Smooth muscle cell (in vitro differentiated cells): ENCODE measurements around the gene KBTBD7. TPM values are rescaled to one million over a fixed set of nuclear protein-coding genes. Genes with fewer than 3 reads are reported as not detected.

ENCODE experiments used
- DNase-seq: peaks from one replicate; lab custom pipeline; 2025; ENCODE audit not compliant: unreplicated experiment; lab: John Stamatoyannopoulos, UW
- H2AFZ ChIP-seq: fragments of 200-600 bp; sonication (generic); 2 replicates; pipeline ENCODE4 v1.6.0; 2016; ENCODE audit warnings: antibody characterized with exemption, low read depth, mild to moderate bottlenecking
- H3F3A ChIP-seq: fragments of 200-600 bp; sonication (generic); 2 replicates; pipeline ENCODE4 v1.6.0; 2017; ENCODE audit warnings: antibody characterized with exemption, low read depth
- H3K27ac ChIP-seq: fragments of 200-600 bp; sonication (generic); 2 replicates; pipeline ENCODE4 v1.5.1; 2016; ENCODE audit warnings: low read depth, mild to moderate bottlenecking
- H3K27me3 ChIP-seq: fragments of 200-600 bp; sonication (generic); 2 replicates; pipeline ENCODE4 v1.6.1; 2016; ENCODE audit warnings: low read depth, mild to moderate bottlenecking
- H3K36me3 ChIP-seq: fragments of 200-600 bp; sonication (generic); 2 replicates; pipeline ENCODE4 v1.5.1; 2016; ENCODE audit warnings: low read depth
- H3K4me1 ChIP-seq: fragments of 200-600 bp; sonication (generic); 2 replicates; pipeline ENCODE4 v1.5.1; 2016; ENCODE audit warnings: low read depth
- H3K4me2 ChIP-seq: fragments of 200-600 bp; sonication (generic); 2 replicates; pipeline ENCODE4 v1.6.0; 2016; ENCODE audit warnings: mild to moderate bottlenecking
- H3K4me3 ChIP-seq: fragments of 200-600 bp; sonication (generic); 2 replicates; pipeline ENCODE4 v1.5.1; 2016; ENCODE audit warnings: mild to moderate bottlenecking
- H3K79me2 ChIP-seq: fragments of 200-600 bp; sonication (generic); 2 replicates; pipeline ENCODE4 v1.6.0; 2016; ENCODE audit warnings: low read depth, mild to moderate bottlenecking
- H3K9ac ChIP-seq: fragments of 200-600 bp; sonication (generic); 2 replicates; pipeline ENCODE4 v1.6.0; 2016; ENCODE audit warnings: low read depth
- H3K9me3 ChIP-seq: fragments of 200-600 bp; sonication (generic); replicated peaks from 2 replicates; pipeline ENCODE4 v1.5.1; 2016; ENCODE audit warnings: low read depth
- H4K20me1 ChIP-seq: fragments of 200-600 bp; sonication (generic); 2 replicates; pipeline ENCODE4 v1.6.0; 2016; ENCODE audit warnings: low read depth
- WGBS: methylation state at CpG from one replicate; pipeline ENCODE4 v1.1.7; 2016; ENCODE audit warnings: low lambda C conversion rate; 5-methylcytosine and 5-hydroxymethylcytosine counted together
- polyA plus RNA-seq: library from polyadenylated mRNA; unstranded; fragments of >200 nt; fragmentation: Nextera tagmentation; extraction: Ambion mirVana; gene quantifications from 2 replicates; pipeline ENCODE4 v1.2.1, GENCODE V29; 2016
- total RNA-seq: library from RNA; depleted of rRNA; stranded (reverse); fragments of >200 nt; gene quantifications from 2 replicates; pipeline ENCODE4 v1.2.3, GENCODE V29; 2014
- TF ChIP-seq, protein P1 (sequence below): fragments of 200-600 bp; sonication (generic); IDR thresholded peaks from 2 replicates; pipeline ENCODE4 v1.5.1; 2017; ENCODE audit warnings: borderline replicate concordance, mild to moderate bottlenecking, antibody characterized with exemption; ENCODE audit not compliant: insufficient read depth, poor library complexity, severe bottlenecking

KBTBD7 gene, protein sequence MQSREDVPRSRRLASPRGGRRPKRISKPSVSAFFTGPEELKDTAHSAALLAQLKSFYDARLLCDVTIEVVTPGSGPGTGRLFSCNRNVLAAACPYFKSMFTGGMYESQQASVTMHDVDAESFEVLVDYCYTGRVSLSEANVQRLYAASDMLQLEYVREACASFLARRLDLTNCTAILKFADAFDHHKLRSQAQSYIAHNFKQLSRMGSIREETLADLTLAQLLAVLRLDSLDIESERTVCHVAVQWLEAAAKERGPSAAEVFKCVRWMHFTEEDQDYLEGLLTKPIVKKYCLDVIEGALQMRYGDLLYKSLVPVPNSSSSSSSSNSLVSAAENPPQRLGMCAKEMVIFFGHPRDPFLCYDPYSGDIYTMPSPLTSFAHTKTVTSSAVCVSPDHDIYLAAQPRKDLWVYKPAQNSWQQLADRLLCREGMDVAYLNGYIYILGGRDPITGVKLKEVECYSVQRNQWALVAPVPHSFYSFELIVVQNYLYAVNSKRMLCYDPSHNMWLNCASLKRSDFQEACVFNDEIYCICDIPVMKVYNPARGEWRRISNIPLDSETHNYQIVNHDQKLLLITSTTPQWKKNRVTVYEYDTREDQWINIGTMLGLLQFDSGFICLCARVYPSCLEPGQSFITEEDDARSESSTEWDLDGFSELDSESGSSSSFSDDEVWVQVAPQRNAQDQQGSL
- total RNA-seq (6.7 and 8.5 TPM in 2 replicates), polyA plus RNA-seq (3.9 and 6.9 TPM in 2 replicates)

DNA sequence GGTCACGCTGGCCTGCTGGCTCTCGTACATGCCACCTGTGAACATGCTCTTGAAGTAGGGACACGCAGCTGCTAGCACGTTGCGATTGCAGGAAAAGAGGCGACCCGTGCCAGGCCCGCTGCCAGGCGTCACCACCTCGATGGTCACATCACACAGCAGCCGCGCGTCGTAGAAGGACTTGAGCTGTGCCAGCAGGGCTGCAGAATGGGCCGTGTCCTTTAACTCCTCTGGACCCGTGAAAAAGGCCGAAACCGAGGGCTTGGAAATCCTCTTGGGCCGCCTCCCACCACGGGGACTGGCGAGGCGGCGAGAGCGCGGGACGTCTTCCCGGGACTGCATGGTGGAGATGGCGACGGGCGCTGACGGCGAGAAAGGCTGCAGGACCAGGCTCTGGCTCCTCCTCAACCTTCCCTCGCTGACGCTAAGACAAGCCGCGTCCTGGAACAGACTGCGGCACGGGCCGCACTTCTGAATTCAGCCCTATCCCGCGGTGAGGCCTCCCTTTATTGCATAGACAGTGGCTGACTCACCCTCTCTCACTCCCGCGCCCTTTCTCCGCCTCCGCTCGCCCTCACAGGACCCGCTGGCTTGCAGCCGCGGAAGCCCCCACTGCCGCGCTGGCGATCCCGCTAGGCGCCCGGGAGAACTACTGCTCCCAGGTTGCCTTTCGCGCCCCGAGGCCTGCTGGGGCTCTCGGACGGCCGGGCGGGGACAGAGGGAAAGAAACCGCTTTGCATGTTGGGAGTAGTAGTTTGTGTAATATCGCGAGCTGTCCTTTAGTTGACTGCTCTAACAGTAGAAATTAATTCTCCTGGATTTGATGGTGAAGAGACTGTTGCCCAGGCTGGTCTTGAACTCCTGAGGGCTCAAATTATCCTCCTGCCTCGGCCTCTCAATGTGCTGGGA, at the start of gene KBTBD7:
Gene KBTBD7, minus strand, starts transcription at position 651 of the 906 bp plus-strand sequence. Its CDS starts 312 bp downstream, at position 339.
- 21% methylated on average over 65 of the region's 66 CpGs for WGBS
- H4K20me1 ChIP-seq: no peaks in the 10 kb centered on the region
- peak within 1 kb of the TSS; percentile 87 for H2AFZ ChIP-seq
- peak within 1 kb of the TSS; percentile 77 for H3K27ac ChIP-seq
- H3K27me3 ChIP-seq: no peaks in the 10 kb centered on the region
- H3K4me1 ChIP-seq: peaks cover 7% of the 10 kb centered on the region
- peak within 1 kb of the TSS; percentile 57 for H3K9ac ChIP-seq
- H3K9me3 ChIP-seq: no peaks in the 10 kb centered on the region
- no peaks in the 10 kb centered on the region for H3K36me3 ChIP-seq
- no peaks in the 10 kb centered on the region for H3F3A ChIP-seq
- TF ChIP-seq, protein P1, sequence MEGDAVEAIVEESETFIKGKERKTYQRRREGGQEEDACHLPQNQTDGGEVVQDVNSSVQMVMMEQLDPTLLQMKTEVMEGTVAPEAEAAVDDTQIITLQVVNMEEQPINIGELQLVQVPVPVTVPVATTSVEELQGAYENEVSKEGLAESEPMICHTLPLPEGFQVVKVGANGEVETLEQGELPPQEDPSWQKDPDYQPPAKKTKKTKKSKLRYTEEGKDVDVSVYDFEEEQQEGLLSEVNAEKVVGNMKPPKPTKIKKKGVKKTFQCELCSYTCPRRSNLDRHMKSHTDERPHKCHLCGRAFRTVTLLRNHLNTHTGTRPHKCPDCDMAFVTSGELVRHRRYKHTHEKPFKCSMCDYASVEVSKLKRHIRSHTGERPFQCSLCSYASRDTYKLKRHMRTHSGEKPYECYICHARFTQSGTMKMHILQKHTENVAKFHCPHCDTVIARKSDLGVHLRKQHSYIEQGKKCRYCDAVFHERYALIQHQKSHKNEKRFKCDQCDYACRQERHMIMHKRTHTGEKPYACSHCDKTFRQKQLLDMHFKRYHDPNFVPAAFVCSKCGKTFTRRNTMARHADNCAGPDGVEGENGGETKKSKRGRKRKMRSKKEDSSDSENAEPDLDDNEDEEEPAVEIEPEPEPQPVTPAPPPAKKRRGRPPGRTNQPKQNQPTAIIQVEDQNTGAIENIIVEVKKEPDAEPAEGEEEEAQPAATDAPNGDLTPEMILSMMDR: no peak
- no peaks in the 10 kb centered on the region for H3K79me2 ChIP-seq
- peak within 1 kb of the TSS; percentile 86 for H3K4me2 ChIP-seq
- H3K4me3 ChIP-seq: peak within 1 kb of the TSS; percentile 47
- DNase-seq: peak; percentile 82

DNA sequence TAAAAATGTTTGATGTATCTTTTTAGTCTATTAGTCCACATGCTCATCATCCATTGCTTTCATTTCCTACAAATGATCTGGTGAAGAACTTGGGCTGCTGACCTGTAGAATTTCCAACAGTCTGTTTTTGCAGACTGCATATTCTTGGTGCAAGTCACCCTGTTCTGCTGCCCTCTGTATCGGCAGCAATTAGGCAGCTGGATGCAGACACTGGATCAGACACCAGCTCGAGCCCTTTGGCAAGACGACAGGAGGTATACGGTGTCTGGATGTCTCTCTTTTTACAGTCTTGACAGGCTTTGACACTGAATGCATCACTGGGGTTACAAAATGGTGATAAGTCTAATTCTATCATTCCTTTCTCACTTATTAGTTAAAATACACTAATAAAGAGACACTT, 47.3 kb upstream of the KBTBD7 start:
- H3K4me2 ChIP-seq: no peak overlapping the region
- TF ChIP-seq, protein P1: no peak
- no peaks in the 10 kb centered on the region for H3K27me3 ChIP-seq
- H3K79me2 ChIP-seq: no peaks in the 10 kb centered on the region
- H3K4me1 ChIP-seq: no peaks in the 10 kb centered on the region
- no peak overlapping the region for H3K9ac ChIP-seq
- no peak overlapping the region for H3K27ac ChIP-seq
- no peak for DNase-seq
- no peaks in the 10 kb centered on the region for H4K20me1 ChIP-seq
- H3F3A ChIP-seq: no peaks in the 10 kb centered on the region
- H3K9me3 ChIP-seq: no peaks in the 10 kb centered on the region
- H3K36me3 ChIP-seq: no peaks in the 10 kb centered on the region
- 75% methylated on average over 4 of the region's 4 CpGs for WGBS
- no peak overlapping the region for H3K4me3 ChIP-seq
- no peak overlapping the region for H2AFZ ChIP-seq

DNA sequence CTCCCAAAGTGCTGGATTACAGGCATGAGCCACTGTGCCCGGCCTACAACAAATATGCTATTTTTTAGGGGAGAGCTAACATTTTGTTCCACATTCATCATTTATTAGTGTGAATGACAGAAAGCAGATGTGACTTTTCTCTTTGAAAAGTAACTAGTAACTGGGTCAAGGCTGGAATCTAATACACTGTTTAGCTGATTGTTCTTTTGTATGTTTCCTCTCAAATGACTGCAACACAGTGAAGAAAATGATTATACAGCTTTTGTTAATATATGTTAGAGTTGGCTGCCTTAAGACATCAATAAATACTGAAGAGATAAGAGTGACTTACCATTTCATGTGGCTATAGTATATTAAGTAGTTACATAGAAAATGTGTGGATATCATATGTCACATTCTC, 42.0 kb upstream of the KBTBD7 start:
- Histone ChIP-seq H3K4me2 (no peak overlapping the region), H3K79me2 (no peaks in the 10 kb centered on the region), H3K27ac (no peak overlapping the region), H3K27me3 (no peaks in the 10 kb centered on the region), H4K20me1 (no peaks in the 10 kb centered on the region), H3K4me1 (no peaks in the 10 kb centered on the region), H3K9ac (no peak overlapping the region), H3K9me3 (no peaks in the 10 kb centered on the region), H3K4me3 (no peak overlapping the region), H2AFZ (no peak overlapping the region), H3K36me3 (no peaks in the 10 kb centered on the region), H3F3A (no peaks in the 10 kb centered on the region)
- TF ChIP-seq, protein P1: no peak
- no peak for DNase-seq
- WGBS: 80% methylated on average over 1 of the region's 1 CpG
